Mesenteric fat pad (tissue), 1 donor: ENCODE measurements around the gene FASTK. TPM values are rescaled to one million over a fixed set of nuclear protein-coding genes. Genes with fewer than 3 reads are reported as not detected.

Experiments used
- DNase-seq: peaks from one replicate; pipeline ENCODE4 v3.0.0-alpha.2; 2020; ENCODE audit warnings: low spot score
- total RNA-seq: library from RNA; stranded (reverse); fragmentation: NEBNext Ultra II Directional; extraction: Animal tissue kit (Norgen Biotek cat#: 25700); gene quantifications from one replicate; pipeline ENCODE4 v1.2.1, GENCODE V29; 2021
- donor health status: DM: yes; HTN: yes; CAD: no.

FASTK gene
- total RNA-seq, 1 donor from 2014 or later, result 59.3 TPM

GRCh38 chr7:151068069-151068773 is 12.4 kb downstream of the FASTK start:
- no peak for DNase-seq

- no peak for DNase-seq
Measured at GRCh38 chr7:151066273-151066974, 14.2 kb downstream of the FASTK start.

- no peak for DNase-seq
Measured at GRCh38 chr7:151065516-151065915, 15.1 kb downstream of the FASTK start.

GRCh38 chr7:151064993-151065392 is 15.6 kb downstream of the FASTK start:
- no peak for DNase-seq

GRCh38 chr7:151064454-151064853 is 16.2 kb downstream of the FASTK start:
- DNase-seq, result no peak

- DNase-seq, result no peak
Measured at GRCh38 chr7:151063212-151063561, 17.4 kb downstream of the FASTK start.

GRCh38 chr7:151062399-151063211 is 18.0 kb downstream of the FASTK start:
- no peak for DNase-seq

GRCh38 chr7:151062111-151062398 is 18.6 kb downstream of the FASTK start:
- DNase-seq, result no peak

GRCh38 chr7:151061213-151062110 is 19.1 kb downstream of the FASTK start:
- DNase-seq, result no peak

GRCh38 chr7:151060416-151061212 is 20.0 kb downstream of the FASTK start:
- DNase-seq, result no peak

- DNase-seq, result no peak
Measured at GRCh38 chr7:151060113-151060415, 20.5 kb downstream of the FASTK start.

- peak; percentile 94 for DNase-seq
Measured at GRCh38 chr7:151059367-151060112, 21.1 kb downstream of the FASTK start, which contains the start of gene SLC4A2. Gene SLC4A2, plus strand, starts transcription at chr7:151059589. Its CDS starts 2,399 bp downstream, at chr7:151061988.

GRCh38 chr7:151058781-151059366 is 21.7 kb downstream of the FASTK start:
- no peak for DNase-seq

GRCh38 chr7:151057989-151058780 is 22.4 kb downstream of the FASTK start:
- DNase-seq, result peak; percentile 98

GRCh38 chr7:151057506-151057988 is 23.1 kb downstream of the FASTK start, which contains the start of gene CDK5:
Gene CDK5, minus strand, starts transcription at chr7:151057897. Its CDS starts 49 bp downstream, at chr7:151057848.
- DNase-seq, result no peak

- no peak for DNase-seq
Measured at GRCh38 chr7:151056666-151057505, 23.7 kb downstream of the FASTK start.

- no peak for DNase-seq
Measured at GRCh38 chr7:151056283-151056665, 24.3 kb downstream of the FASTK start.
